ENCODE data around the gene NYAP1. TPM values are rescaled to one million over a fixed set of nuclear protein-coding genes. Genes with fewer than 3 reads are reported as not detected.
A peak's percentile ranks its signal among the peaks of the same experiment; 100 is the strongest.

NYAP1 gene
- total RNA-seq, 1 donor from 2014 or later: 1.2 TPM

DNA sequence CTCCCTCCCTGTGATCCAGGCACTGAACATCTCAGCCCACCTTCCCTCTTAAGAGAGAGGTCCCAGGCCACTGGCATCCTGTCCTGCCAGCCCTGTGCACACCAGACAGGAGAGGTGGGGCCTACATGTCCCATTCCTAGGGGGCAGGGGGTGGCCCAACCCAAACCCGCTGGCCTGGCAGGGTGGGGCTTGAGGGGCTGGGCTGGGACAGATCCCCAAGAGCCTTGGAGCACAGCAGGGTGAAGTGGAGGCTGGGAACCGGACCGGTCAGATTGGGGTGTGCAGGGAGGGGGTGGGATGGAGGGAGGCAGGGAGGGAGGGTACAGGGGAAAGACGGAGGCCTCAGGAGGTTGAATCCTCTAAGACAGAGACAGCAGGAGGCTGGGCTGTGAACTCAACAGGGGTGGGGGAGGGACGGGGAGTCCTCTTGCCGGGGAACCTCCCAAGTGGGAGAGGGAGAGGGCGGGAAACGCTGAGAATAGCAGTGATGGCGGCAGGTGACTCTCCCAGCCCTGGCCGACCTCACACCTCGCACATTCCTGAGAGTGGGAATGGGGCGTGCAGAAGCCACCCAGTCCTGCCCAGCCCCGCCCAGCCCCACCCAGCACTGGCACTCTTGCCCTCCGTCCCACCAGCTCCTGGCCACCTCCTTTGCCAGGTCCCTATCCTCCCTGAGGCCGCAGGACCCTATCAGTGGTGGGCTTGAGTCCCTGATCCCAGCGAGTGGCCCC, 11.4 kb upstream of the NYAP1 start:
- H3K4me3 ChIP-seq (ENCODE audit: low read depth, low read length): no peak overlapping the region
- DNase-seq (ENCODE audit: low read depth): no peak
- TF ChIP-seq CTCF (conservative IDR thresholded peaks at IDR 0.05; ENCODE audit: low read depth, low read length): no peak

- no peak for DNase-seq (ENCODE audit: low read depth)
- H3K4me3 ChIP-seq (ENCODE audit: low read depth, low read length): no peak overlapping the region
- no peak for TF ChIP-seq CTCF (conservative IDR thresholded peaks at IDR 0.05; ENCODE audit: low read depth, low read length)
Observed at GRCh38 chr7:100472854-100473499, 10.8 kb upstream of the NYAP1 start.

DNA sequence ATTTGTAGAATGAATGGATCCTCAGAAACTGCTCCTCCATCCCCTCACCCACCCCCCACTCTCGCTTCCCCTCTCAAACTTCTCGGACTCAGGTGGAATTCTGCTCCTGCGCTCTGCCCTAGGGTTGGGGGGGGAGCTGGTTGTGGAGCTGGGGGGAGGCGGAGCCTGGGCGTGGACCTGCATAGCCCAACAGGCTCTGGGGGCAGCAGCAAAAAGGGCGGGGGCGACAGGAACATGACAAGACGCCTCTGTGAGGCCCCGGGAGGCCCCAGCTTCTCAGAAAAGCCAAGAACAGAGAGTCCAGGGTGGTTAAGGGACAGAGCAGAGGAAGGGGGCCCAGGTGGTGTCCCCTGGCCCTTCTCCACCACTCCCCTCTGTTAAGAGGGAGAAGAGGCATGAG, 8.2 kb upstream of the NYAP1 start:
- TF ChIP-seq CTCF (conservative IDR thresholded peaks at IDR 0.05; ENCODE audit: low read depth, low read length): no peak
- DNase-seq (ENCODE audit: low read depth): no peak
- no peak overlapping the region for H3K4me3 ChIP-seq (ENCODE audit: low read depth, low read length)

DNA sequence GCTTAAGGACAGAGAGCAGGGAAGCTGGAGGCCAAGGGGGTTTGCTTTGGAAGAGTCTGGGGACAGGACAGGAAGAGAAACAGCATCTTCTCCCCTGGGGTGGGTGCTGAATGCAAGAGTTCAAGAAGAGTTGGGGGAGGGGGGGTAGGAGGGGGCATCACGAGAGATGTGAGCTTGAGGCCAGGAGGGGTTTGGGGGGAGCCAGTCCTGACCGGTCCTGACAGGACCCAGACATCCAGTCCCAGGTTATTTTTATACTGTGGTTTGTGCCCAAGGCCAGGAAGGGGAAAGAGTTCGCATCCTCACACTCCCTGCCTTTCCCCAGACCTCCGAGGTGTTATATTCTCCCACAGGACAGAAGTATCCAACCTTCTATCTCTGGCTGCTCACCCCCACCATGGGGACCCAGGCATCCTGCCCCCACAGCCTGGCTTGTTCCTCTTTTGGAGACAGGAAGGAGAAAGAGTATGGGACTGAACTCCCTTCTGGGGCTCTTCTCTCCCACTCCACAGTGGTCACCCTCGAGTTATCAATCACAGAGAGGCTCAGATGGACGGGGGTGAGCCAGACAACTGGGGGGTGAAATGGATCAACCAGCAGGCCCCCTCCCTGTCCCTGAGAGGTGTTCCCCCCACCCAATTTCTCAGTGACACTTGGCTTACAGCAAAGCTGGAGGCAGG, 7.5 kb upstream of the NYAP1 start:
- H3K4me3 ChIP-seq (ENCODE audit: low read depth, low read length): peak overlapping the region; percentile 85
- DNase-seq (ENCODE audit: low read depth): no peak
- TF ChIP-seq CTCF (conservative IDR thresholded peaks at IDR 0.05; ENCODE audit: low read depth, low read length): no peak

- peak overlapping the region; percentile 85 for H3K4me3 ChIP-seq (ENCODE audit: low read depth, low read length)
- peak; percentile 35 for TF ChIP-seq CTCF (conservative IDR thresholded peaks at IDR 0.05; ENCODE audit: low read depth, low read length)
- no peak for DNase-seq (ENCODE audit: low read depth)
Observed at GRCh38 chr7:100476903-100477870, 6.5 kb upstream of the NYAP1 start.

GRCh38 chr7:100477871-100478267, 5.9 kb upstream of the NYAP1 start:
- no peak for TF ChIP-seq CTCF (conservative IDR thresholded peaks at IDR 0.05; ENCODE audit: low read depth, low read length)
- no peak for DNase-seq (ENCODE audit: low read depth)
- peak overlapping the region; percentile 85 for H3K4me3 ChIP-seq (ENCODE audit: low read depth, low read length)

All from epithelial cell of proximal tubule (primary cell).